Osteocyte (in vitro differentiated cells): ENCODE measurements around the gene MAPT. TPM values are rescaled to one million over a fixed set of nuclear protein-coding genes. Genes with fewer than 3 reads are reported as not detected.
"Not testable (repeated sequence)": the region's sequence is repeated elsewhere in the genome, so short reads cannot be mapped to it uniquely, and the experiment has no call there.

Experiments
- DNase-seq: peaks from one replicate; pipeline ENCODE4 v3.0.0; 2021; ENCODE audit warnings: mixed read lengths; ENCODE audit not compliant: unreplicated experiment; ENCODE audit errors: extremely low spot score
- H3K27ac Mint-ChIP-seq: one replicate; pipeline ENCODE4 v1.8.0; 2021; ENCODE audit warnings: mild to moderate bottlenecking, mixed read lengths; ENCODE audit not compliant: unreplicated experiment
- H3K27me3 Mint-ChIP-seq: one replicate; pipeline ENCODE4 v1.8.0; 2021; ENCODE audit warnings: mixed read lengths; ENCODE audit not compliant: unreplicated experiment
- H3K36me3 Mint-ChIP-seq: one replicate; pipeline ENCODE4 v1.8.0; 2021; ENCODE audit warnings: mixed read lengths; ENCODE audit not compliant: unreplicated experiment
- H3K4me1 Mint-ChIP-seq: one replicate; pipeline ENCODE4 v1.8.0; 2021; ENCODE audit warnings: mixed read lengths; ENCODE audit not compliant: unreplicated experiment
- H3K4me3 Mint-ChIP-seq: one replicate; pipeline ENCODE4 v1.8.0; 2021; ENCODE audit warnings: mild to moderate bottlenecking, moderate library complexity, mixed read lengths; ENCODE audit not compliant: unreplicated experiment
- H3K9me3 Mint-ChIP-seq: one replicate; pipeline ENCODE4 v1.8.0; 2021; ENCODE audit warnings: mixed read lengths; ENCODE audit not compliant: unreplicated experiment
- total RNA-seq: library from RNA; stranded (reverse); gene quantifications from 2 replicates; pipeline ENCODE4 v1.2.1, GENCODE V29; 2021
- TF ChIP-seq, protein P1 (sequence below): fragments of 200-600 bp; sonication (generic); IDR thresholded peaks from 2 replicates; pipeline ENCODE4 v1.5.0; 2021; ENCODE audit warnings: antibody characterized with exemption, mild to moderate bottlenecking, moderate library complexity

Gene MAPT
- total RNA-seq, 1 donor from 2014 or later = 1.6 TPM

DNA sequence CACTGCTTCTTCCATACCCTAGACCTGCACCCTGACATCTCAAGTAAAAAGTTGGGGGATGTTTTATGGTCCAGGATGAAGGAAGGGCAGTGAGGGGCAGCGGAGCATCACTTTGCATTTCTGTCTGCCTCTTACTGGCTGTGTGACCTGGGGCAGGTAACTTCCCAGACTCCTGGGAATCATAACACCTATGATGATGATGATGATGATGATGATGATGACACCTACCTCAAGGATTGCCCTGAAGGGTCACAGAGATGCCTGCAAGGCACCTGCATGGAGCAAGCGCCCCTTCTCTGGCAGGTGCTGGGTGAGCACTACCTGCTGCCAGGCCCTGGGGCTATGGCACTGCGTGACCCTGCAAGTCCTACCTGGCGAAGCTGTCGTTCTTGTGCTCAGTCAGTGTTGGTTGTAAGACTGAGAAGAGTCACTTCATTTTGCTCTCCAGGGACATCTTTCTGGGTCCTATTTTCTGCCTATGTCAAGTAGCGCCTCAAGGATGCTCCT, 58.5 kb downstream of the MAPT start:
- DNase-seq = no peak
- no peak overlapping the region for H3K4me3 Mint-ChIP-seq
- H3K27me3 Mint-ChIP-seq = peaks cover 38% of the 10 kb centered on the region
- H3K36me3 Mint-ChIP-seq = no peaks in the 10 kb centered on the region
- TF ChIP-seq, protein P1, sequence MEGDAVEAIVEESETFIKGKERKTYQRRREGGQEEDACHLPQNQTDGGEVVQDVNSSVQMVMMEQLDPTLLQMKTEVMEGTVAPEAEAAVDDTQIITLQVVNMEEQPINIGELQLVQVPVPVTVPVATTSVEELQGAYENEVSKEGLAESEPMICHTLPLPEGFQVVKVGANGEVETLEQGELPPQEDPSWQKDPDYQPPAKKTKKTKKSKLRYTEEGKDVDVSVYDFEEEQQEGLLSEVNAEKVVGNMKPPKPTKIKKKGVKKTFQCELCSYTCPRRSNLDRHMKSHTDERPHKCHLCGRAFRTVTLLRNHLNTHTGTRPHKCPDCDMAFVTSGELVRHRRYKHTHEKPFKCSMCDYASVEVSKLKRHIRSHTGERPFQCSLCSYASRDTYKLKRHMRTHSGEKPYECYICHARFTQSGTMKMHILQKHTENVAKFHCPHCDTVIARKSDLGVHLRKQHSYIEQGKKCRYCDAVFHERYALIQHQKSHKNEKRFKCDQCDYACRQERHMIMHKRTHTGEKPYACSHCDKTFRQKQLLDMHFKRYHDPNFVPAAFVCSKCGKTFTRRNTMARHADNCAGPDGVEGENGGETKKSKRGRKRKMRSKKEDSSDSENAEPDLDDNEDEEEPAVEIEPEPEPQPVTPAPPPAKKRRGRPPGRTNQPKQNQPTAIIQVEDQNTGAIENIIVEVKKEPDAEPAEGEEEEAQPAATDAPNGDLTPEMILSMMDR = no peak
- no peaks in the 10 kb centered on the region for H3K9me3 Mint-ChIP-seq
- no peak overlapping the region for H3K27ac Mint-ChIP-seq
- no peaks in the 10 kb centered on the region for H3K4me1 Mint-ChIP-seq

DNA sequence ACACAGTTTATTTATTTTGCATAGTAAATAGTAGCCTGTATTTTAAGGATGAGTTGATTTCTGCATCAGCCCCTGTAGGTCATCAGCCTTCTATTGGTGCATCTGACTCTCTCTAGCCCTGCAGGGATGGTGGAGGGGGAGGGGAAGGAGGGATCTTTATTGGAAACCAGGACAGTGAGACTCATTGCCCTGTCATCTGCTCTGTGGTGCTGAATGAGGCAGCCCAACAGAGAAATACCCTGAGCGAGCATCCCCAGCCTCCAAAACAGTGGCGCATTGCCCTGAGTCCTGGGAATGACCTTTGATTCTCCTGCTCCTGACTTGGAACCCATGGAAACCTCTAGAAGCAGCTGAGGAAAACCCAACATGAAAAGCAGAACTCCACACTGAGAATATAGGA, 59.2 kb downstream of the MAPT start:
- TF ChIP-seq, protein P1 = no peak
- Mint-ChIP-seq H3K27me3 (peaks cover 38% of the 10 kb centered on the region), H3K27ac (no peak overlapping the region), H3K4me1 (no peaks in the 10 kb centered on the region), H3K36me3 (no peaks in the 10 kb centered on the region), H3K9me3 (no peaks in the 10 kb centered on the region), H3K4me3 (no peak overlapping the region)
- DNase-seq = no peak

- no peak overlapping the region for H3K4me3 Mint-ChIP-seq
- DNase-seq = no peak
- no peaks in the 10 kb centered on the region for H3K9me3 Mint-ChIP-seq
- TF ChIP-seq, protein P1 = no peak
- H3K36me3 Mint-ChIP-seq = no peaks in the 10 kb centered on the region
- H3K4me1 Mint-ChIP-seq = no peaks in the 10 kb centered on the region
- peaks cover 36% of the 10 kb centered on the region for H3K27me3 Mint-ChIP-seq
- H3K27ac Mint-ChIP-seq = no peak overlapping the region
Measured at GRCh38 chr17:45954914-45955313, 60.6 kb downstream of the MAPT start.

- Mint-ChIP-seq H3K4me1 (no peaks in the 10 kb centered on the region), H3K9me3 (no peaks in the 10 kb centered on the region), H3K27ac (no peak overlapping the region), H3K4me3 (no peak overlapping the region), H3K36me3 (no peaks in the 10 kb centered on the region), H3K27me3 (peaks cover 36% of the 10 kb centered on the region)
- TF ChIP-seq, protein P1 = no peak
- DNase-seq = no peak
Measured at GRCh38 chr17:45955326-45955725, 61.0 kb downstream of the MAPT start.

- Mint-ChIP-seq H3K4me1 (no peaks in the 10 kb centered on the region), H3K9me3 (no peaks in the 10 kb centered on the region), H3K4me3 (no peak overlapping the region), H3K36me3 (no peaks in the 10 kb centered on the region), H3K27ac (no peak overlapping the region), H3K27me3 (peaks cover 36% of the 10 kb centered on the region)
- TF ChIP-seq, protein P1 = no peak
- no peak for DNase-seq
Measured at GRCh38 chr17:45956090-45956489, 61.7 kb downstream of the MAPT start.

DNA sequence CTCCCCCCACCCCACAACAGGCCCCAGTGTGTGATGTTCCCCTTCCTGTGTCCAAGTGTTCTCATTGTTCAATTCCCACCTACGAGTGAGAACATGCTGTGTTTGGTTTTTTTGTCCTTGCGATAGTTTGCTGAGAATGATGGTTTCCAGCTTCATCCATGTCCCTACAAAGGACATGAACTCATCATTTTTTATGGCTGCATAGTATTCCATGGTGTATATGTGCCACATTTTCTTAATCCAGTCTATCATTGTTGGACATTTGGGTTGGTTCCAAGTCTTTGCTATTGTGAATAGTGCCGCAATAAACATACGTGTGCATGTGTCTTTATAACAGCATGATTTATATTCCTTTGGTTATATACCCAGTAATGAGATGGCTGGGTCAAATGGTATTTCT, 62.4 kb downstream of the MAPT start:
- H3K4me3 Mint-ChIP-seq, H3K27ac Mint-ChIP-seq, H3K36me3 Mint-ChIP-seq, DNase-seq, H3K4me1 Mint-ChIP-seq, H3K9me3 Mint-ChIP-seq: not testable (repeated sequence)
- H3K27me3 Mint-ChIP-seq = peaks cover 30% of the 10 kb centered on the region
